Right atrium auricular region (tissue), 2 donors: ENCODE data around the gene TAF6. TPM values are rescaled to one million over a fixed set of nuclear protein-coding genes. Genes with fewer than 3 reads are reported as not detected.

Experiments used
- DNase-seq: peaks from one replicate; pipeline ENCODE4 v3.0.0-alpha.2; 2019; ENCODE audit warnings: low spot score
- H3K27ac ChIP-seq, 2 donors: fragments of 200-600 bp; sonication (generic); 1 replicate in 1 of 2; 2 replicates in 1 of 2; pipeline ENCODE4 v1.5.1; 2016 to 2019
- H3K27me3 ChIP-seq, 2 donors: fragments of 200-600 bp; sonication (generic); one replicate each; pipeline versions ENCODE4 v1.5.1 to v1.6.0; 2017 to 2019
- H3K36me3 ChIP-seq: fragments of 200-600 bp; sonication (generic); one replicate; pipeline ENCODE4 v1.5.1; 2016
- H3K4me1 ChIP-seq, 2 donors: fragments of 200-600 bp; sonication (generic); one replicate each; pipeline versions ENCODE4 v1.5.1 to v1.6.0; 2017 to 2019
- H3K4me3 ChIP-seq, 2 donors: fragments of 200-600 bp; sonication (generic); 1 replicate in 1 of 2; 2 replicates in 1 of 2; pipeline ENCODE4 v1.5.1; 2017 to 2019; ENCODE audit warnings: mild to moderate bottlenecking in 1 of 2, moderate library complexity in 1 of 2
- H3K9me3 ChIP-seq, 2 donors: fragments of 200-600 bp; sonication (generic); one replicate each; pipeline ENCODE4 v1.5.1; 2019
- CTCF ChIP-seq, 2 donors: fragments of 200-600 bp; sonication (generic); IDR thresholded peaks; one replicate each; pipeline ENCODE4 v1.5.1; 2019; ENCODE audit warnings: antibody characterized with exemption in 2 of 2
- total RNA-seq, 2 donors: library from RNA; depleted of rRNA; stranded (reverse); fragments of >200 nt; gene quantifications; one replicate each; pipeline ENCODE4 v1.1.0, GENCODE V29; 2016

The TAF6 gene
- total RNA-seq, 2 donors from 2014 or later, result 41.7 to 49.1 TPM

DNA sequence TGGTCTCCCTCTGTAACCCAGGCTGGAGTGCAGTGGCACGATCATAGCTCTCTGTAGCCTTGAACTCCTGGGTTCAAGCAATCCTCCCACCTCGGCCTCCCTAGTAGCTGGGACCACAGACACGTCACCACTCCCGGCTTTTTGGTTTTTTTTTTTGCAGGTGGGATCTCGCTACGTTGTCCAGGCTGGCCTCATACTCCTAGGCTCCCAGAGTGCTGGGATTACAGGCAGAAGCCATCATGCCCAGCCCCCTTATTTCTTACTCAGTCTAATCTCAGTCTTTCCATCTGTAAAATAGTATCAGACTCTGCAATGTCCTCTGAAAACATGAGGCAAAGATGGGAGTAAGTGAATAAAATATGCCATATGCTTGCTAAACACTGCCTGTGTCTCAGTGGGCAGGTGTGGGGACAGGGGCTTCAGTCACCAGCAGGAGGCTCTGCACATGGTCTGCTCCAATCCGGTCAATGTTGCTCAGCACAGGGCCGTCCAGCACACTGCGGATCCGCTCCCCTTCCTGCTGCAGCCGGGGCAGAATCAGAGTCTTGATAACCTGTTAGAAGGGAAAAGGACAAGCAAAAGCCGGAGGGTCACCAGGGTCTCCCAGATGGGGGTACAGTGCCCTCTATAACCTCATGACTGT is 9.5 kb downstream of the TAF6 start:
- no peaks in the 10 kb centered on the region for H3K4me1 ChIP-seq
- no peak overlapping the region for H3K27ac ChIP-seq
- DNase-seq, result no peak
- no peaks in the 10 kb centered on the region for H3K27me3 ChIP-seq
- H3K9me3 ChIP-seq, result no peaks in the 10 kb centered on the region
- no peak for TF ChIP-seq CTCF (IDR thresholded peaks at IDR 0.05)
- peaks cover 65% of the 10 kb centered on the region for H3K36me3 ChIP-seq
- no peak overlapping the region for H3K4me3 ChIP-seq

DNA sequence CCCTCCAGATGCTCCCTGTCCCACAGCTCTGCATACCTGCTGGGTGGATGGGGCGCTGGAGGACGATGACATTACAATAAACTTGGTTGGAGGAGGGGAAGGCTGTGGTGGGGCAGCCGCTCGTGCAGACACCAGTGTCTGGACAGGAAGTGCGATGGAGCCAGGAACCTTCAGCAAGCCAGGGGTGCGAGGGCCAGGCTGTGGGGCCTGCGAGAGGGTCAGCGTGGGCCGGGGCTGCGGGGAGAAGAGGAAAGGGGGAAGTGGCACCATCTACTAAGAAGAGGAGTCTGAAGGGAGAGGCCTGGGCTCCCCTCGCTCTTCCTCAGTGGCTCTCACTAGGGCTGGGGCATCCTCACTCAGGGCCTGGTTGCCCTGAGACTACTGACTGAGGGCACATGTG is 11.3 kb downstream of the TAF6 start:
- no peak for TF ChIP-seq CTCF (IDR thresholded peaks at IDR 0.05)
- Histone ChIP-seq H3K4me1 (no peaks in the 10 kb centered on the region), H3K27ac (no peak overlapping the region), H3K36me3 (peaks cover 65% of the 10 kb centered on the region), H3K4me3 (no peak overlapping the region), H3K27me3 (no peaks in the 10 kb centered on the region), H3K9me3 (no peaks in the 10 kb centered on the region)
- DNase-seq, result no peak

- DNase-seq, result no peak
These were observed 11.9 kb downstream of the TAF6 start for GRCh38 chr7:100107125-100107737.

GRCh38 chr7:100106633-100107032 is 12.5 kb downstream of the TAF6 start:
- H3K36me3 ChIP-seq, result peaks cover 52% of the 10 kb centered on the region
- no peak for DNase-seq
- no peak for TF ChIP-seq CTCF (IDR thresholded peaks at IDR 0.05)
- no peaks in the 10 kb centered on the region for H3K27me3 ChIP-seq
- no peak overlapping the region for H3K27ac ChIP-seq
- no peak overlapping the region for H3K4me3 ChIP-seq
- H3K4me1 ChIP-seq, result peaks cover 0 to 6% of the 10 kb centered on the region in 2 donors
- no peaks in the 10 kb centered on the region for H3K9me3 ChIP-seq

More at GRCh38 chr7:100107125-100107737, 11.9 kb downstream of the TAF6 start:
- peaks cover 58% of the 10 kb centered on the region for H3K36me3 ChIP-seq
- H3K27ac ChIP-seq, result no peak overlapping the region
- TF ChIP-seq CTCF (IDR thresholded peaks at IDR 0.05), result no peak
- no peak overlapping the region for H3K4me3 ChIP-seq
- H3K4me1 ChIP-seq, result peaks cover 0 to 5% of the 10 kb centered on the region in 2 donors
- H3K27me3 ChIP-seq, result no peaks in the 10 kb centered on the region
- H3K9me3 ChIP-seq, result no peaks in the 10 kb centered on the region

DNA sequence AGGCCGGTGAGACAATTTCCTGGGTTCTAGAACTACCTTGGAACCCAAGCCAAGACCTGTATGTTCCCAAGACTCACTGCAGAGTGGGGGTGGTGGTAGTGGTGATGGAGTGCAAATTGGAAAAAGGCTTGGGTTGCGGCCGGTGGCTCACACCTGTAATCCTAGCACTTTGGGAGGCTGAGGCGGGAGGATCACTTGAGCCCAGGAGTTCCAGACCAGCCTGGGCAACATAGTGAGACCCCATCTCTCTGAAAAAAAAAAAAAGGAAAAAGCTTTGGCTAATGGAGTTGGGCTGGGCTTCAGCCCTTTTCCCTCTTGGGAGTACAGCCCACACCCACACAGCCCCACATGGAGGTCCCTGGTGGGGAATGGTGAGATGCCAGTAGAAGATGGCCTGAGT is 13.6 kb downstream of the TAF6 start:
- no peak for DNase-seq
- no peaks in the 10 kb centered on the region for H3K9me3 ChIP-seq
- H3K27me3 ChIP-seq, result no peaks in the 10 kb centered on the region
- H3K4me1 ChIP-seq, result peaks cover 0 to 10% of the 10 kb centered on the region in 2 donors
- H3K36me3 ChIP-seq, result peaks cover 42% of the 10 kb centered on the region
- H3K27ac ChIP-seq, result no peak overlapping the region
- H3K4me3 ChIP-seq, result no peak overlapping the region
- TF ChIP-seq CTCF (IDR thresholded peaks at IDR 0.05), result no peak
